Activated naive CD8-positive, alpha-beta T cell (primary cell): ENCODE data around the gene YPEL1.
"Not testable (repeated sequence)": the region's sequence is repeated elsewhere in the genome, so short reads cannot be mapped to it uniquely, and the experiment has no call there.

Source experiments
- H3K27ac Mint-ChIP-seq: one replicate; pipeline ENCODE4 v1.8.0; 2021; ENCODE audit warnings: mixed read lengths
- H3K27me3 Mint-ChIP-seq: one replicate; pipeline ENCODE4 v1.8.0; 2021; ENCODE audit warnings: mixed read lengths
- H3K36me3 Mint-ChIP-seq: one replicate; pipeline ENCODE4 v1.8.0; 2021; ENCODE audit warnings: mixed read lengths
- H3K4me1 Mint-ChIP-seq: one replicate; pipeline ENCODE4 v1.8.0; 2021; ENCODE audit warnings: low read depth, mixed read lengths
- H3K4me3 Mint-ChIP-seq: one replicate; pipeline ENCODE4 v1.8.0; 2021; ENCODE audit warnings: mild to moderate bottlenecking, mixed read lengths
- H3K9me3 Mint-ChIP-seq: one replicate; pipeline ENCODE4 v1.8.0; 2021; ENCODE audit warnings: low read depth, mixed read lengths

YPEL1 gene

GRCh38 chr22:21701384-21701971 is 34.1 kb downstream of the YPEL1 start:
- H3K4me1 Mint-ChIP-seq: no peaks in the 10 kb centered on the region
- peak overlapping the region; percentile 7 for H3K27ac Mint-ChIP-seq
- no peaks in the 10 kb centered on the region for H3K36me3 Mint-ChIP-seq
- no peak overlapping the region for H3K4me3 Mint-ChIP-seq
- no peaks in the 10 kb centered on the region for H3K9me3 Mint-ChIP-seq
- no peaks in the 10 kb centered on the region for H3K27me3 Mint-ChIP-seq

DNA sequence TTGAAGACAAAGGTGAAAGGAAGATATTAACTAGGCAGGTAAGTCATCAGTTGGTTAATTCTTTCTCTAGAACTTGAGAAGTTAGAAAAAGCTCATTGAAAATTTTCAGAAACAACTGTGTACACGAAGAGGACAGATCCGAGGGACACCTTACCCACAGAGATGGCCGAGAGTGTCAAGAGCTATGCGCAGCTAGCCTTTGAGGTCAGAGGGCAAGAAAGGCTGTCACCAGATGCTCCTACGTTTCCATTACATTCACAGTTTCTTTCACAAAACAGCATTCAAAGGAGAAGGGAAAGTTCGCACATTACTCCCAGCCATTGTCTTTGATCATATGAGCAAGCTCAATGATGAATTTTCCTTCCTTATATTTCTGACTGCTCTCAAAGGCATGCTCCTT is 34.8 kb downstream of the YPEL1 start:
- H3K27me3 Mint-ChIP-seq: no peaks in the 10 kb centered on the region
- H3K4me3 Mint-ChIP-seq: no peak overlapping the region
- no peaks in the 10 kb centered on the region for H3K4me1 Mint-ChIP-seq
- no peak overlapping the region for H3K27ac Mint-ChIP-seq
- H3K9me3 Mint-ChIP-seq: no peaks in the 10 kb centered on the region
- no peaks in the 10 kb centered on the region for H3K36me3 Mint-ChIP-seq

DNA sequence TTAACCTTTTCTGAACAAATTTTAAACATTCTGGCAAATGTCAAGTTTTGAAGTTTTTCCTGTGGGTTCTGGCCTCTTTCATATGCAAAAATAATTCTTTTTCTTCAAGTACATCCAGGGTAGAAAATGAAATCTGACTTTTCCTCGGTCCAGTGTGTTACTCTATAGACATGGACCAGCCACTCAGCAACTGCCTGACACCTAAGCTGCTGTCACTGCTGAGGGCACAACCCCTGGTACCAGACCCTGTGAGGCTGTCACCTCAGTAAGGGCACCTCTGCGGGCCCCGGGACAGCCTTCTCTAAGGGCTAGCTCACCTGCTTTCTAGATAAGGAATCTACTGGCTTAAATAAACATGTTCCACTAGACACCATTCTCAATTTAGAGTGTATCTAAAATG is 36.0 kb downstream of the YPEL1 start:
- no peaks in the 10 kb centered on the region for H3K4me1 Mint-ChIP-seq
- H3K36me3 Mint-ChIP-seq: no peaks in the 10 kb centered on the region
- H3K4me3 Mint-ChIP-seq: no peak overlapping the region
- H3K9me3 Mint-ChIP-seq: no peaks in the 10 kb centered on the region
- no peaks in the 10 kb centered on the region for H3K27me3 Mint-ChIP-seq
- H3K27ac Mint-ChIP-seq: no peak overlapping the region

- Mint-ChIP-seq H3K27me3 (no peaks in the 10 kb centered on the region), H3K9me3 (no peaks in the 10 kb centered on the region), H3K36me3 (no peaks in the 10 kb centered on the region), H3K4me1 (no peaks in the 10 kb centered on the region), H3K27ac (no peak overlapping the region), H3K4me3 (no peak overlapping the region)
These were observed 36.9 kb downstream of the YPEL1 start for GRCh38 chr22:21698430-21699329.

DNA sequence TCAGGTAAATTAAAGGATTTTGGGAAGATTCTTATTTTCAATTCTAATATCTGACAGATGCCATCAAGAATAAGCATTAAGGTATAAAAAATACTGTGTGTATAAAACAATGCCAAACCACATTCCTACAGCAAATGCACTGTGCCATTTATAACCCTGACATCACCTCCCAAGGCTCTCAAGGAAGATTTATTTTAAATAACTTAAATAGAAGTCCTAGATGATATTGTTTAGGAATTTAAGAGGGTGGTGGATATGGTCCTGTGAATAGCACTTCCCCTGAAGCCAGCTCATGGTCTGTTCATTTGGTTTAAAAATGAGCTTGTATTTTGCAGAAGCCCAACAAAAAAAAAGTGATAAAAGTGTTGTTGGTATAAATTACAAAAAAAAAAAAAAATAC is 37.7 kb downstream of the YPEL1 start:
- H3K4me3 Mint-ChIP-seq: no peak overlapping the region
- no peaks in the 10 kb centered on the region for H3K36me3 Mint-ChIP-seq
- H3K27ac Mint-ChIP-seq: no peak overlapping the region
- no peaks in the 10 kb centered on the region for H3K9me3 Mint-ChIP-seq
- H3K4me1 Mint-ChIP-seq: no peaks in the 10 kb centered on the region
- no peaks in the 10 kb centered on the region for H3K27me3 Mint-ChIP-seq

GRCh38 chr22:21697021-21697771 is 38.4 kb downstream of the YPEL1 start:
- peak overlapping the region; percentile 34 for H3K27ac Mint-ChIP-seq
- H3K4me3 Mint-ChIP-seq: no peak overlapping the region
- H3K9me3 Mint-ChIP-seq: no peaks in the 10 kb centered on the region
- no peaks in the 10 kb centered on the region for H3K27me3 Mint-ChIP-seq
- no peaks in the 10 kb centered on the region for H3K4me1 Mint-ChIP-seq
- no peaks in the 10 kb centered on the region for H3K36me3 Mint-ChIP-seq

DNA sequence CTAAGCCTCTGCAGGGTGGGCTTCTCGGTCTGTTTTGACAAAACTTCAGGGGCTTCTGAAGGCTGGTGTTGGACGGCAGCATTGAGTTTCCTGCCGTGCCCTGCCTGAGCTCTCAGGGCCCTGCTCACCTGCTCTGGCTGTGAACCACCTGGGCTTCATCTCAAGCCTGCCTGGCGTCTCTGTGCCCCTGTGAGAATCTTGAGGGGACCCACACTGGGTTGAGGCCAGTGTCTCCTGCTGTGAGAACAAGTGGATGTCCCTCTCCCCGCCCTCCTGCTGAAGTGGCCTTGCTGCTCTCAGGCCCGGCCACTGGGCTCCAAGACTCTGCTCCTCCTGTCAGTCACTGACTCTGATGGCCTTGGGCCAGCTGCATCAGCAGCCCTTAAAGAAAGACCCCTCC is 39.5 kb downstream of the YPEL1 start:
- H3K4me3 Mint-ChIP-seq: no peak overlapping the region
- H3K27me3 Mint-ChIP-seq: no peaks in the 10 kb centered on the region
- no peak overlapping the region for H3K27ac Mint-ChIP-seq
- no peaks in the 10 kb centered on the region for H3K36me3 Mint-ChIP-seq
- peaks cover under 1% of the 10 kb centered on the region for H3K4me1 Mint-ChIP-seq
- H3K9me3 Mint-ChIP-seq: no peaks in the 10 kb centered on the region

GRCh38 chr22:21695430-21696085 is 40.0 kb downstream of the YPEL1 start:
- Mint-ChIP-seq H3K36me3 (peaks cover under 1% of the 10 kb centered on the region), H3K27me3 (no peaks in the 10 kb centered on the region), H3K27ac (no peak overlapping the region), H3K4me1 (peaks cover 3% of the 10 kb centered on the region), H3K9me3 (no peaks in the 10 kb centered on the region), H3K4me3 (no peak overlapping the region)

- Mint-ChIP-seq H3K27ac (no peak overlapping the region), H3K27me3 (no peaks in the 10 kb centered on the region), H3K9me3 (no peaks in the 10 kb centered on the region), H3K4me3 (no peak overlapping the region), H3K4me1 (peaks cover 8% of the 10 kb centered on the region), H3K36me3 (peaks cover 2% of the 10 kb centered on the region)
These were observed 40.7 kb downstream of the YPEL1 start for GRCh38 chr22:21694795-21695429.

GRCh38 chr22:21694394-21694793 is 41.2 kb downstream of the YPEL1 start:
- no peak overlapping the region for H3K4me3 Mint-ChIP-seq
- peaks cover 8% of the 10 kb centered on the region for H3K4me1 Mint-ChIP-seq
- no peak overlapping the region for H3K27ac Mint-ChIP-seq
- no peaks in the 10 kb centered on the region for H3K27me3 Mint-ChIP-seq
- H3K9me3 Mint-ChIP-seq: no peaks in the 10 kb centered on the region
- peaks cover 2% of the 10 kb centered on the region for H3K36me3 Mint-ChIP-seq

GRCh38 chr22:21693999-21694341 is 41.6 kb downstream of the YPEL1 start:
- H3K27ac Mint-ChIP-seq: no peak overlapping the region
- H3K9me3 Mint-ChIP-seq: no peaks in the 10 kb centered on the region
- peaks cover 2% of the 10 kb centered on the region for H3K36me3 Mint-ChIP-seq
- no peak overlapping the region for H3K4me3 Mint-ChIP-seq
- H3K27me3 Mint-ChIP-seq: no peaks in the 10 kb centered on the region
- H3K4me1 Mint-ChIP-seq: peaks cover 8% of the 10 kb centered on the region

DNA sequence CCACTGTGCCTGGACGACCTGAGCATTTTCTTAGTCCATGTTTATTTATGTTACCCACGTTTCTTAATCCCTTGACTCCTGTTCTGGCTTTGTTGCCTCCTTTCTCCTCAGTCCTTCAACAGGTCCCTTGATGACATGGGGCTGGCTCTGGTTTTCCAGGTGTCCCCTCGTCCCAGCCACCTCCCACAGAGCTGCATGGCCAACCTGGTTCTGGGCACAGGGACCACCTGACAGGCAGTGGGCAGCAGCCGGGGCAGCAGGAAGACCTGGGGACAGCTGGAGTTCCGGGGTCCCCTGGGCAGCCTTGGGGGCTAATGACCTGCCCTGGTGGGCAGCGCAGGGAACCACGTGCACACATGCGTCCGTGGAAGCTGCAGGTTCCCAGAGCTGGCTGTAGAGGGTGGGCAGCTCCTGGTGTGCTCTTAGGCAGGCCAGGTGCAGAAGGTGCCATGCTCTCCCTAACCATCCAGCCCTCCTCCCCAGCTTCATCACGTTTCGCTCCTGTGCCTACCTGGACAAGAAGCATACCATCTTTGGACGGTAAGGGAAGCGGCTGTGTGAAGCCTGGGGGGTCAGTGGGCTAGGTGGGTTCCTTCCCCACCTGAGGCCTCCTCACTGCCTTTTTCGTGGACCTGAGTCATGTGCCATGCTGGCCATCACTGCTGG is 42.1 kb downstream of the YPEL1 start:
- Mint-ChIP-seq H3K9me3 (no peaks in the 10 kb centered on the region), H3K27ac (no peak overlapping the region)

DNA sequence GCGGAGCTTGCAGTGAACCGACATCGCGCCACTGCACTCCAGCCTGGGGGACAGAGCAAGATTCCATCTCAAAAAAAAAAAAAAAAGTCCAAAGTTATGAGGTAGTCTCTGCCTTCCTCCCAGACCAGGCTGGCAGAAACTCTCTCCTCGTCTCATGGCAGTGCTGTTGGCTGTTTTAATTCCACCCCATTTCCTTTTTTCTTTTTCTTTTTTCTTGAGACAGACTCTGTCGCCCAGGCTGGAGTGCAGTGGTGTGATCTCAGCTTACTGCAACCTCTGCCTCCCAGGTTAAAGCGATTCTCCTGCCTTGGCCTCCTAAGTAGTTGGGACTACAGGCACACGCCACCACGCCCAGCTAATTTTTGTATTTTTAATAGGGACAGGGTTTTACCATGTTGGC is 42.7 kb downstream of the YPEL1 start:
- not testable (repeated sequence) for H3K36me3 Mint-ChIP-seq, H3K27ac Mint-ChIP-seq, H3K4me3 Mint-ChIP-seq, H3K4me1 Mint-ChIP-seq, H3K9me3 Mint-ChIP-seq, H3K27me3 Mint-ChIP-seq

More for the DNA sequence above, 42.1 kb downstream of the YPEL1 start:
- Mint-ChIP-seq H3K4me1 (peaks cover 8% of the 10 kb centered on the region), H3K36me3 (peaks cover 2% of the 10 kb centered on the region), H3K4me3 (no peak overlapping the region), H3K27me3 (no peaks in the 10 kb centered on the region)

- no peak overlapping the region for H3K27ac Mint-ChIP-seq
- H3K4me1 Mint-ChIP-seq: peaks cover 8% of the 10 kb centered on the region
- H3K4me3 Mint-ChIP-seq: no peak overlapping the region
- H3K36me3 Mint-ChIP-seq: peaks cover 2% of the 10 kb centered on the region
- H3K27me3 Mint-ChIP-seq: no peaks in the 10 kb centered on the region
- no peaks in the 10 kb centered on the region for H3K9me3 Mint-ChIP-seq
These were observed 43.8 kb downstream of the YPEL1 start for GRCh38 chr22:21691816-21692215.
